ENCODE measurements around the gene MPRIP.

The MPRIP gene

DNA sequence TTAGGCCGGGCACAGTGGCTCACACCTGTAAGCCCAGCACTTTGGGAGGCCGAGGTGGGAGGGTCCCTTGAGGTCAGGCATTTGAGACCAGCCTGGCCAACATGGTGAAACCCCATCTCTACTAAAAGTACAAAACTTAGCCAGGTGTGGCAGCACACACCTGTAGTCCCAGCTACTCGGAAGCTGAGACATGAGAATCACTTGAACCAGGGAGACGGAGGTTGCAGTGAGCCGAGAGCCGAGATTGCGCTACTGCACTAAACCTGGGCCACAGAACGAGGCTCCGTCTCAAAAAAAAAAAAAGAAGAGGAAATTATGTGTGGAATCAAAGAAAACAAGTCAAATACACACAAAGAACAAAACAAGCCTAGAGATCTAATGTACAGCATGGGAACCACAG, 16.1 kb upstream of the MPRIP start:
- Histone ChIP-seq H3K27ac (no peak overlapping the region), H3K4me3 (no peak overlapping the region)
- TF ChIP-seq CTCF (IDR thresholded peaks at IDR 0.05), result no peak
- DNase-seq (ENCODE audit: low spot score), result no peak

GRCh38 chr17:17027442-17028058, 14.7 kb upstream of the MPRIP start:
- Histone ChIP-seq H3K4me3 (no peak overlapping the region), H3K27ac (no peak overlapping the region)
- no peak for TF ChIP-seq CTCF (IDR thresholded peaks at IDR 0.05)
- DNase-seq (ENCODE audit: low spot score), result no peak

DNA sequence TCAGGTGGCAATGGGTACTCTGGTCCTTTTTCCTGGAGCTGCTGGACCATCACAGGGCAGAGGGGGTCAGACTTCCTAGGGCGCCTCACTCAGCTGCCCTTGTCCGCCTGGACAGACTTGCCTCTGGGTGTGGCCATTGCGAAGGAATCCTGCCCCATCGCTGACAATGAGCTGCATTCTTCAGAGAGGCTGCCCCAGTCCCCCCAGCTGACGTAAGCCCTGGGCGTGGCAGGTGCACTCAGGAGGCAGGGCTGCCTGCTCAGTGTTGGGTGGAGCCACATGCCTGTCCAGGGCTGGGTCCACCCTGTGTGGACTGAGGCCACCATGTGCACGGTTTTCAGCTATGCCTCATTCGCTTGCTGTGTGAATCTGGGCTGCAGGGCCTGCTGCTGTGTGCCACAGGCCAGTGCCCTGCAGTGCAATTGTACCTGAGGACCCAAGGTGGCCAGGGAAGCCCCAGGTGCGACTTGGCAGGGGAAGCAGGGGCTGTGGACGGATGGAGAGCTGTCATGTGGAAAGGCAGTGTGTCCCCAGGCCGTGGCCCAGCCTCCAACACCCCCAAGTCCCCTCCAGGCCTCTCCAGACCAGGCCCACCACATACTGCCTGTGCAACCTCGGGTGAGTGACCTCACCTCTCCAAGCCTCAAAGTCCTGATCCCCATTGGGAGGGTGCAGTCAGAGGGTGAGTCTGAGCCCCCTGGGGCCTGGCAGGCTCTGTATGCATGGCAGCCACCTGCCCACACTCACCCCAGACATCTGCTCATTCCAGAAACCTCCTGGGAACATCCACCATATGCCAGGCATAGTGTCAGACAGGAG, 14.0 kb upstream of the MPRIP start:
- no peak for TF ChIP-seq CTCF (IDR thresholded peaks at IDR 0.05)
- no peak for DNase-seq (ENCODE audit: low spot score)
- Histone ChIP-seq H3K27ac (no peak overlapping the region), H3K4me3 (no peak overlapping the region)

DNA sequence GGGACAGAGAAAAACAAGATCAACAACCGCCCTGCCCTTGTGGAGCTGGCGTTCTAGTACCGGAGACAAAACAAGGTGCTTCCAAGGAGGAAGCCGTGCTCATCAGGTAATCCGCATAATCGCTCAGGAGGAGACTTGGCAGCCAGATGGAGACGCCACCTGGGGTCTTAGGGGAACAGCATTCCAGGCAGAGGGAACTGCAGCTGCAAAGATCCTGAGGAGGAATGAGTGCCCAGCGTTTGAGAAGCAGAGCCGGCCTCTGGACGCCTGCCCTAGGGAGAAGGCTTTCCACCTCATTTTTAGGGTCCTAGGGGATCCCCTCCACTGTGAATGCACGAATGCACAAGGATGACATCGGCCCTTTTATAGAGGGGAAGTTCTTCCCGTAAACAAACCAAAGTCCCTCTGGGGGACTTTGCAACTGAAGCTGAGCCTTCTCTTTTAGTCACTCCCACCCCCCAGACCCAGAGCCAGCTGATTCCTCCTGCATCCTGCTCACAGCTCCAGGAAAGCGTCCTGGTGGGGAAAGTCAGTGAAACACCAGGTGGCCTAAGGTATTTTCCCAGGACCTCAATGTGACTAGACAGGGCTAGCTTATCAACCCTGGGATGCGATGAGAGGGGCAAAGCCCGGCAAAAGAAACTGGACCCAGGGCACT, 13.2 kb upstream of the MPRIP start:
- no peak overlapping the region for H3K4me3 ChIP-seq
- TF ChIP-seq CTCF (IDR thresholded peaks at IDR 0.05), result no peak
- H3K27ac ChIP-seq, result no peak overlapping the region
- no peak for DNase-seq (ENCODE audit: low spot score)

- no peak for DNase-seq (ENCODE audit: low spot score)
- Histone ChIP-seq H3K27ac (no peak overlapping the region), H3K4me3 (no peak overlapping the region)
- TF ChIP-seq CTCF (IDR thresholded peaks at IDR 0.05), result no peak
Observed at GRCh38 chr17:17029938-17030337, 12.3 kb upstream of the MPRIP start.

DNA sequence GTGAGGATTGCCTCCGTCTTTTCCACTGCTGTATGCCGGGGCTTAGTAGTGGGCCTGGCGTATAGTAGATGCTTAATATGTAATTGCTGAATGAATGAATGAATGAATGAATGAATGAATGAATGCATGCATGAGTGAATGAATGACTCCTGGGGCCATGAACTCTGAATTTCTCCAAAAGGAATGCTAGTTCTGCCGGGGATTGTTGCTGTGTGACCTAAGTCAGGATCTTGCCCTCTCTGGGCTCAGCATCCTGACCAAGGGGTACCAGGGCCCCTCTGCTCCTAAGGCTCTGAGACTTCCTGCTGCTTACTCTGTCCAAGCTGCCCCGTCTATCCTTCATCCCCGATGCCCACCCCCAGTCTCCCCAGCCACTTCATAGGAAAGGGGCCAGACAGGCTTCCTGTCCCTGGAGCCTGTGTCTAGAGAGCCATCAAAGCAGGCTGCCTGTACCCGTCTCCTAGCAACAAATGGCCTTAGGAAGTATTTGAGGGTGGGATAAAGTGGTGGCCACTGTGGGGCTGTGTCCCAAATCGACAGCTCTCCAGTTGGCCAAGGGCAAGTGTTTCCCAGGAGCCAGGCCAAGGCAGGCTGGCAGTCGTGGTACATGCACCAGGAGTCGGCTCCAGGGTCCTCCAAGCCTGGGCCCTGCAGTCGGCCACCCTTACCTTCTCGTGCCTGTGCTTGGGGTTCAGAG, 11.6 kb upstream of the MPRIP start:
- DNase-seq (ENCODE audit: low spot score), result no peak
- Histone ChIP-seq H3K4me3 (no peak overlapping the region), H3K27ac (peak overlapping the region in 1 of 2 donors; percentile 49)
- TF ChIP-seq CTCF (IDR thresholded peaks at IDR 0.05), result no peak
